Lower leg skin (tissue), 4 donors: ENCODE results near the gene SLC13A3. TPM values are rescaled to one million over a fixed set of nuclear protein-coding genes. Genes with fewer than 3 reads are reported as not detected.

Experiments
- DNase-seq, 2 donors: peaks; one replicate each; pipeline ENCODE4 v3.0.0-alpha.2; 2019; ENCODE audit warnings: low spot score in 2 of 2
- H3K4me3 ChIP-seq: fragments of 200-600 bp; sonication (generic); 2 replicates; pipeline ENCODE4 v1.5.1; 2017; ENCODE audit warnings: mild to moderate bottlenecking, low read depth; ENCODE audit not compliant: poor library complexity, severe bottlenecking
- POLR2A ChIP-seq, 2 donors: fragments of 450-650 bp; IDR thresholded peaks; one replicate each; pipeline ENCODE4 v1.6.1; 2016 to 2017; ENCODE audit warnings: antibody characterized with exemption in 2 of 2, mild to moderate bottlenecking in 1 of 2, moderate library complexity in 1 of 2
- WGBS, 2 donors: methylation state at CpG; one replicate each; pipeline ENCODE4 v1.1.5; 2018; 5-methylcytosine and 5-hydroxymethylcytosine counted together
- intact Hi-C: fragments of 100-400 bp; cut with DNase I; formaldehyde crosslinking; loops from one replicate; pipeline ENCODE4 v1.15.0; 2023; ENCODE audit warnings: low total_unique reads
- total RNA-seq, 4 donors: library from RNA; depleted of rRNA; stranded (reverse); fragments of >200 nt; gene quantifications; one replicate each; pipeline ENCODE4 v1.1.0, GENCODE V29; 2016
- TF ChIP-seq, protein P1 (sequence below), 3 donors: fragments of 450-650 bp; IDR thresholded peaks; one replicate each; pipeline ENCODE4 v1.5.1; 2016; ENCODE audit warnings: antibody characterized with exemption in 3 of 3, mild to moderate bottlenecking in 3 of 3, moderate library complexity in 2 of 3

The SLC13A3 gene
- total RNA-seq, 4 donors from 2014 or later: 1.4 to 3.3 (median 1.8) TPM

DNA sequence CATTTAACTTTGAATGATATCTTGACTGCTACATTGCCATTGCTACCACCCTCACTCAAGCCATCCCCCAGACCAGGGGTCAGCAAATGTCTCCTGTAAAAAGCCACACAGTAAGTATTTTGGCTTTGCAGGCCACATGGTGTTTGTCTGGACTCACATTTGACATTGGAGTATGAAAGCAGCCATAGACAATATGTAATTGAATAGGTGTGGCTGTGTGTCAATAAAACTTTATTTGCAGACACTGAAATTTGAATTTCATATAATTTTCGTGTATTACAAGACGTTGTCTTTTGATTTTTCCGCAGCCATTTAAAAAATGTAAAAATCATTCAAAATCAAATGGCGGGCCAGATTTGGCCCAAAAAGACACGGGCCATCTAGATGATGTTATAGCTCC is 64.5 kb downstream of the SLC13A3 start:
- WGBS, 2 donors: 94 to 99% methylated on average over 5 of the region's 5 CpGs
- intact Hi-C loops: no loop called here
- TF ChIP-seq, protein P1, sequence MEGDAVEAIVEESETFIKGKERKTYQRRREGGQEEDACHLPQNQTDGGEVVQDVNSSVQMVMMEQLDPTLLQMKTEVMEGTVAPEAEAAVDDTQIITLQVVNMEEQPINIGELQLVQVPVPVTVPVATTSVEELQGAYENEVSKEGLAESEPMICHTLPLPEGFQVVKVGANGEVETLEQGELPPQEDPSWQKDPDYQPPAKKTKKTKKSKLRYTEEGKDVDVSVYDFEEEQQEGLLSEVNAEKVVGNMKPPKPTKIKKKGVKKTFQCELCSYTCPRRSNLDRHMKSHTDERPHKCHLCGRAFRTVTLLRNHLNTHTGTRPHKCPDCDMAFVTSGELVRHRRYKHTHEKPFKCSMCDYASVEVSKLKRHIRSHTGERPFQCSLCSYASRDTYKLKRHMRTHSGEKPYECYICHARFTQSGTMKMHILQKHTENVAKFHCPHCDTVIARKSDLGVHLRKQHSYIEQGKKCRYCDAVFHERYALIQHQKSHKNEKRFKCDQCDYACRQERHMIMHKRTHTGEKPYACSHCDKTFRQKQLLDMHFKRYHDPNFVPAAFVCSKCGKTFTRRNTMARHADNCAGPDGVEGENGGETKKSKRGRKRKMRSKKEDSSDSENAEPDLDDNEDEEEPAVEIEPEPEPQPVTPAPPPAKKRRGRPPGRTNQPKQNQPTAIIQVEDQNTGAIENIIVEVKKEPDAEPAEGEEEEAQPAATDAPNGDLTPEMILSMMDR (IDR thresholded peaks at IDR 0.05): no peak
- no peak for TF ChIP-seq POLR2A (IDR thresholded peaks at IDR 0.05)
- DNase-seq: no peak
- no peak overlapping the region for H3K4me3 ChIP-seq

DNA sequence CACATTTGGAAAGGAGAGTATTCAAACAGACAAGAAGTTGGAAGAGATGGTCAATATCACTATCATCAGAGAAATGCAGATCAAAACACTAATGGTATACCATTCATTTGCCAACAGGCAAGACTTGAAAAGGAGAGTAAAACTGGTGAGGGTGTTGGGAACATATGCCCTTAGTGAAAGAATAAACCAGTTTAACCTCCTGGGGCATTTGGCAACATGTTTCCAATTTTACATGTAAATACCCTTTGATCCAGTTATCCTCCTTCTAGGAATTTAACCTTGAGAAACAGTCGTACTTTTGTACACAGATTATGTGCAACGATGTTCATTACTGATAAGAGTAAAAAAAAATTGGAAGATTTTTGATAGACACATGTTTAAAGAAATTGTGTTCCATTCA is 66.8 kb downstream of the SLC13A3 start:
- no peak for TF ChIP-seq POLR2A (IDR thresholded peaks at IDR 0.05)
- TF ChIP-seq, protein P1 (IDR thresholded peaks at IDR 0.05): no peak
- DNase-seq: no peak
- no peak overlapping the region for H3K4me3 ChIP-seq
- intact Hi-C loops: no loop called here
- WGBS, 2 donors: 31 to 34% methylated on average over 2 of the region's 2 CpGs

DNA sequence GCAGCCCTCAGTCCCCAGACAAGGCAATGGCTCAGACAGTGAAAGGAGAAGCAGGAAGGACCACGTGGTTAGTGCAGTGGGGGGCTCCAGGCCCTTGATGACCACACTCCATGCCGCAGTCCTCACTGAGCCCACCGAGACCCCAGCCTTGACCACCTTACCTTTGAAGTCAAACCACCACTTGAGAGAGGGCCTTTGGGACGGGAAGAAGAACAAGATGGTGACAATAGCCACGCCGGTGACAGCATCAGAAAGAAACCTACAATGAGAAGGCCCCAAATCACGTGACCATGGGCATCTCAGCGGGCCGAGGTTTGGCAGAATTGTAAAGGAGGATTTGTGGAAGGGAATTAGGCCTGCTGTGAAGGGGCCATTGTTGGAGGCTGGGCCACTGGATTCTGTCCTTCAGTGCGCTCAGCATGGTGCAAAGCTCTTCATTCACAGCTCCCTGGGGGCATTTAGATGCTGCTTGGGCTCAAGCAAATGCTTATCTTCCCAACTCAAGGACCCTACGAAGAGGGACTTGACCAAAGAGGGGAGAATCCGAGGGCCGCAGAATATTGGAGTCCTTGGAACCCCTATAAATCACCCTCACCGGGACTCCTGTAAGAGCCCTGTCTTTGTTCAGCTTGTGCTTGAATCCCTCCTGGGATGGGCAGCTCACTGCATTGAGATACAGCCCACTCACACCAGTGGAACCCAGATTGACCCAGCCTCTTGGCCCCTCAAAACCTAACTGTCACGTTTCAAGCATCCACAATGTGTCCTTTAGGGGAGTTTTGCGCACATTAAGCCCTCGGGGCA is 67.6 kb downstream of the SLC13A3 start:
- intact Hi-C loops: no loop called here
- TF ChIP-seq POLR2A (IDR thresholded peaks at IDR 0.05): no peak
- TF ChIP-seq, protein P1 (IDR thresholded peaks at IDR 0.05): no peak
- H3K4me3 ChIP-seq: no peak overlapping the region
- DNase-seq: peak in 1 of 2 donors; percentile 61
- WGBS, 2 donors: 83 to 84% methylated on average over 17 of the region's 17 CpGs

DNA sequence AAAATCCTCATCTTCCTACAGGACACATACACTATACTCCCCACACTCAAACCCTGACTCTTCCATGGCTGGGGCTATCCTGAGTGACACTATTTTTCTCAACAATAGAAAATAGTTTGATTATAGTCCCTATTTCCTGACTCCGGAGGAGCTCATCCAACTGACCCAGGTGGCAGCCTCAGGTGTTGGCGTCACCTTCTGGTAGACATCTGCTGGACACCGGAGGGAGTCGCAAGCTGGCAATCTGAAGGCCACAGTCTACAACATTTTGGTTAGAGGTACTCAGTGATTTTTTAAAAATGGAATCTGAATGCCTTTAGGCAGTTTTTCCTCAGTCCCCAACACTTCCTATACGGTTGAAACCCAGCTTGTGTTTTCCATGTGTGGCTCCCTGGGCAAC is 68.6 kb downstream of the SLC13A3 start:
- DNase-seq: peak in 1 of 2 donors; percentile 17
- intact Hi-C loops: no loop called here
- WGBS, 2 donors: 88 to 94% methylated on average over 5 of the region's 5 CpGs
- no peak overlapping the region for H3K4me3 ChIP-seq
- no peak for TF ChIP-seq POLR2A (IDR thresholded peaks at IDR 0.05)
- TF ChIP-seq, protein P1 (IDR thresholded peaks at IDR 0.05): no peak

DNA sequence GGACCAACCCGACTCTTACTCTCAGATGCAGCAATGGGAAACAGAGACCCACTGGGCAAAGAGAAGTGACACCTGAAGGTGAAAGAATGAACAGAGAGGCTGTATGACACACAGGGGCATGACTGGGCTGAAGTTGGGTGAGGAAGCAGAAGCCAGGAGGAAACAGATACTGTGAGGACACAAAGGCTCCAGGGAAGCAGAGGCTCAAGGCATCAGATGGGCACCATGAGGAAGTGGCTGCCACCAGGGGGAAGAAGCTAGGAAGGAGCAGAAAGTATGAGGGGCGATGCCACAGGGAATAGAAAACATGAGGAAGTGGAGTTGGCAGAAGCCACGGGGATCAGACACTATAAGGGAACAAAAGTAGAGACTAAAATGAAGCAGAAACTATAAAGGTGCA is 69.9 kb downstream of the SLC13A3 start:
- WGBS, 2 donors: 81% methylated on average over 3 of the region's 3 CpGs
- peak in 1 of 2 donors; percentile 32 for DNase-seq
- intact Hi-C loops: no loop called here
- no peak for TF ChIP-seq POLR2A (IDR thresholded peaks at IDR 0.05)
- TF ChIP-seq, protein P1 (IDR thresholded peaks at IDR 0.05): no peak
- H3K4me3 ChIP-seq: no peak overlapping the region
